H1 (cell line): Measurements from ENCODE around the gene NABP2. TPM values are rescaled to one million over a fixed set of nuclear protein-coding genes. Genes with fewer than 3 reads are reported as not detected.

ENCODE experiments used
- CTCF ChIA-PET: fragments of 300-600 bp; sonication (Branson Sonifier 250); formaldehyde crosslinking; loops from one replicate; lab custom pipeline; 2021; ENCODE audit not compliant: partially characterized antibody; lab: Charles Lee
- POLR2A ChIA-PET: fragments of 300-600 bp; sonication (Branson Sonifier 250); formaldehyde crosslinking; loops from one replicate; lab custom pipeline; 2021; ENCODE audit warnings: inconsistent platforms; ENCODE audit not compliant: partially characterized antibody; lab: Charles Lee
- DNase-seq, 2 experiments: peaks; one replicate each; pipeline versions ENCODE4 v3.0.0 to v3.0.0-alpha.2; 2010 to 2022; ENCODE audit warnings: low spot score in 2 of 2, low read depth in 1 of 2, mixed read lengths in 1 of 2
- FAIRE-seq: peaks from 2 replicates; lab custom pipeline; 2011; peaks lifted over from hg19 to GRCh38; lab: Jason Lieb, UNC
- H2AFZ ChIP-seq: 2 replicates; pipeline ENCODE4 v1.8.1; 2012; ENCODE audit warnings: low read length, inconsistent platforms
- H2AK5ac ChIP-seq: 2 replicates; pipeline ENCODE4 v1.6.1; 2013; ENCODE audit warnings: low read depth, low read length
- H2BK120ac ChIP-seq: replicated peaks from 2 replicates; pipeline ENCODE3; 2013; ENCODE audit warnings: low read depth, low read length, inconsistent platforms
- H2BK12ac ChIP-seq: 2 replicates; pipeline ENCODE4 v1.6.1; 2013; ENCODE audit warnings: low read depth, low read length
- H2BK15ac ChIP-seq: 2 replicates; pipeline ENCODE4 v1.6.1; 2013; ENCODE audit warnings: low read length
- H2BK20ac ChIP-seq: 2 replicates; pipeline ENCODE4 v1.6.1; 2013; ENCODE audit warnings: low read length
- H2BK5ac ChIP-seq: 2 replicates; pipeline ENCODE4 v1.6.1; 2013; ENCODE audit warnings: low read depth, low read length
- H3K14ac ChIP-seq: 2 replicates; pipeline ENCODE4 v1.6.1; 2013; ENCODE audit warnings: inconsistent platforms; ENCODE audit not compliant: insufficient read length
- H3K18ac ChIP-seq: 2 replicates; pipeline ENCODE4 v1.6.1; 2013; ENCODE audit warnings: low read length; ENCODE audit errors: extremely low read depth
- H3K23ac ChIP-seq: 2 replicates; pipeline ENCODE4 v1.6.1; 2013; ENCODE audit warnings: inconsistent platforms; ENCODE audit not compliant: insufficient read length
- H3K23me2 ChIP-seq: 2 replicates; pipeline ENCODE4 v1.6.1; 2013; ENCODE audit warnings: low read depth, low read length
- H3K27ac ChIP-seq: 2 replicates; pipeline ENCODE4 v1.6.1; 2011; ENCODE audit warnings: low read depth, low read length, inconsistent platforms
- H3K27me3 ChIP-seq, 4 experiments: replicated peaks in 1 of 4; 1 replicate in 1 of 4; 2 replicates in 3 of 4; pipeline versions ENCODE4 v1.6.1 to v1.8.1; 2011 to 2013; ENCODE audit warnings: low read length in 3 of 4, mild to moderate bottlenecking in 3 of 4, inconsistent platforms in 2 of 4, mixed read lengths in 2 of 4, moderate library complexity in 1 of 4; ENCODE audit not compliant: control insufficient read depth in 3 of 4, insufficient read depth in 3 of 4; ENCODE audit errors: extremely low read depth in 1 of 4
- H3K36me3 ChIP-seq, 4 experiments: 2 replicates each; pipeline versions ENCODE4 v1.6.1 to v1.8.1; 2011 to 2013; ENCODE audit warnings: mild to moderate bottlenecking in 4 of 4, low read length in 3 of 4, moderate library complexity in 2 of 4, control low read depth in 1 of 4, inconsistent platforms in 1 of 4; ENCODE audit not compliant: insufficient read depth in 4 of 4, control insufficient read depth in 2 of 4
- H3K4ac ChIP-seq: replicated peaks from 2 replicates; pipeline ENCODE3; 2013; ENCODE audit warnings: low read length, low read depth, mixed read lengths, inconsistent platforms; ENCODE audit not compliant: insufficient read length
- H3K4me1 ChIP-seq, 4 experiments: replicated peaks in 1 of 4; 1 replicate in 1 of 4; 2 replicates in 3 of 4; pipeline versions ENCODE4 v1.6.1 to v1.8.1; 2011 to 2013; ENCODE audit warnings: low read length in 3 of 4, inconsistent platforms in 2 of 4, mixed read lengths in 1 of 4; ENCODE audit not compliant: insufficient read depth in 4 of 4, control insufficient read depth in 3 of 4
- H3K4me2 ChIP-seq, 2 experiments: 2 replicates each; pipeline versions ENCODE4 v1.6.1 to v1.8.1; 2011 to 2013; ENCODE audit warnings: low read depth in 2 of 2, low read length in 2 of 2, control low read depth in 1 of 2, inconsistent platforms in 1 of 2, mild to moderate bottlenecking in 1 of 2; ENCODE audit not compliant: insufficient read depth in 1 of 2
- H3K4me3 ChIP-seq, 4 experiments: fragments of 200-600, 300-600 bp in 1 of 4; sonication (generic), shearing (Covaris generic), sonication (Bioruptor Twin) in 1 of 4; 2 replicates each; pipeline versions ENCODE4 v1.5.1 to v1.8.1; 2011 to 2016; ENCODE audit warnings: low read length in 4 of 4, low read depth in 3 of 4, control low read depth in 2 of 4, inconsistent platforms in 2 of 4, mild to moderate bottlenecking in 2 of 4, mixed read lengths in 1 of 4, moderate library complexity in 1 of 4; ENCODE audit not compliant: insufficient read depth in 2 of 4; ENCODE audit errors: extremely low read depth in 1 of 4
- H3K56ac ChIP-seq: replicated peaks from 2 replicates; pipeline ENCODE3; 2013; ENCODE audit warnings: low read depth, mild to moderate bottlenecking, mixed read lengths, low read length, inconsistent platforms; ENCODE audit not compliant: insufficient read length
- H3K79me1 ChIP-seq: 2 replicates; pipeline ENCODE4 v1.6.1; 2013; ENCODE audit warnings: low read depth, low read length, control low read depth
- H3K79me2 ChIP-seq, 2 experiments: 2 replicates each; pipeline versions ENCODE4 v1.6.1 to v1.8.1; 2012 to 2013; ENCODE audit warnings: low read length in 2 of 2, mild to moderate bottlenecking in 2 of 2, inconsistent platforms in 1 of 2; ENCODE audit not compliant: insufficient read depth in 2 of 2, control insufficient read depth in 1 of 2
- H3K9ac ChIP-seq, 4 experiments: replicated peaks in 1 of 4; 1 replicate in 1 of 4; 2 replicates in 3 of 4; pipeline versions ENCODE4 v1.6.1 to v1.8.1; 2011 to 2013; ENCODE audit warnings: low read depth in 3 of 4, low read length in 3 of 4, control low read depth in 2 of 4, mild to moderate bottlenecking in 2 of 4, moderate library complexity in 2 of 4, inconsistent platforms in 1 of 4; ENCODE audit errors: extremely low read depth in 1 of 4
- H3K9me3 ChIP-seq, 2 experiments: 2 replicates each; pipeline versions ENCODE4 v1.6.1 to v1.8.1; 2012 to 2013; ENCODE audit warnings: mild to moderate bottlenecking in 2 of 2, moderate library complexity in 2 of 2, control low read depth in 1 of 2, inconsistent platforms in 1 of 2, low read depth in 1 of 2, low read length in 1 of 2, mixed read lengths in 1 of 2; ENCODE audit not compliant: insufficient read depth in 2 of 2
- H4K20me1 ChIP-seq, 2 experiments: replicated peaks in 1 of 2; 2 replicates each; pipeline versions ENCODE3 to v1.8.1; 2011 to 2013; ENCODE audit warnings: inconsistent platforms in 2 of 2, low read length in 2 of 2, mild to moderate bottlenecking in 1 of 2; ENCODE audit not compliant: insufficient read depth in 2 of 2, control insufficient read depth in 1 of 2
- H4K5ac ChIP-seq: 2 replicates; pipeline ENCODE4 v1.6.1; 2013; ENCODE audit warnings: low read length, low read depth, mixed read lengths, inconsistent platforms; ENCODE audit not compliant: insufficient read length
- H4K8ac ChIP-seq: 2 replicates; pipeline ENCODE4 v1.8.0; 2013; ENCODE audit warnings: mild to moderate bottlenecking, moderate library complexity, low read length, inconsistent platforms; ENCODE audit not compliant: insufficient read depth; ENCODE audit errors: extremely low read depth
- H4K91ac ChIP-seq: replicated peaks from 2 replicates; pipeline ENCODE3; 2013; ENCODE audit warnings: low read length, mixed read lengths, inconsistent platforms; ENCODE audit not compliant: insufficient read length
- CHD2 ChIP-seq: IDR thresholded peaks from 2 replicates; pipeline ENCODE4 v1.6.1; 2012; ENCODE audit warnings: low read length, improper control_type of control experiment
- KDM1A ChIP-seq: fragments of 200-600, 300-600 bp; sonication (generic); IDR thresholded peaks from 2 replicates; pipeline ENCODE4 v1.7.1; 2016; ENCODE audit warnings: mild to moderate bottlenecking, low read length, borderline replicate concordance
- POLR2A ChIP-seq, 2 experiments: IDR thresholded peaks; 1 replicate in 1 of 2; 2 replicates in 1 of 2; pipeline ENCODE4 v1.6.1; 2011; ENCODE audit warnings: low read depth in 2 of 2, low read length in 2 of 2, mild to moderate bottlenecking in 2 of 2; ENCODE audit errors: control extremely low read depth in 1 of 2
- RAD21 ChIP-seq, 2 experiments: IDR thresholded peaks in 1 of 2; conservative IDR thresholded peaks in 1 of 2; 2 replicates each; pipeline ENCODE4 v1.6.1; 2011; ENCODE audit warnings: low read depth in 2 of 2, low read length in 2 of 2, improper control_type of control experiment in 1 of 2, inconsistent platforms in 1 of 2, mild to moderate bottlenecking in 1 of 2, moderate library complexity in 1 of 2
- WGBS, 2 experiments: shearing (Covaris generic) in 1 of 2; methylation state at CpG; one replicate each; pipeline versions ENCODE4 v1.1.6 to v1.1.7; 2013 to 2015; ENCODE audit warnings: low lambda C conversion rate in 2 of 2, mixed read lengths in 2 of 2, inconsistent platforms in 1 of 2, low coverage in 1 of 2, missing lambda C conversion rate in 1 of 2; ENCODE audit not compliant: insufficient replicate concordance in 2 of 2, insufficient coverage in 1 of 2, insufficient read length in 1 of 2; ENCODE audit errors: extremely low coverage in 1 of 2, missing lambda C conversion rate in 1 of 2; 5-methylcytosine and 5-hydroxymethylcytosine counted together
- polyA plus RNA-seq, 7 experiments: library from polyadenylated mRNA; depleted of rRNA in 3 of 7; stranded (reverse) in 5 of 7; unstranded in 2 of 7; fragments of >200 nt in 5 of 7; fragments of 200-250 nt in 2 of 7; gene quantifications; 1 replicate in 5 of 7; 2 replicates in 1 of 7; 4 replicates in 1 of 7; pipeline versions ENCODE4 v1.2.1 to v1.2.3, GENCODE V29; 2011 to 2013; ENCODE audit warnings: missing spikeins in 2 of 7, mixed read lengths in 2 of 7
- total RNA-seq: library from RNA; stranded (reverse); fragmentation: NEBNext Ultra II Directional; extraction: Animal tissue kit (Norgen Biotek cat#: 25700); gene quantifications from 2 replicates; pipeline ENCODE4 v1.2.1, GENCODE V29; 2021

NABP2 gene
- total and polyA plus RNA-seq, 2 of the 8 experiments (the other 6 are each of a cell fraction or from before 2014, with no cell fraction given): 58.1 to 67.5 TPM

- peak overlapping the region; percentile 9 for H2BK120ac ChIP-seq
- peak overlapping the region in 3 of 4 experiments; percentile 10 to 47 (median 14); a peak in 5 of 8 replicates for H3K4me3 ChIP-seq
- H2AFZ ChIP-seq: peak overlapping the region; percentile 64; the same call in 1 of the 2 replicates
- FAIRE-seq (no peak), DNase-seq (no peak)
- no peak overlapping the region for H2BK20ac ChIP-seq
- H3K14ac ChIP-seq: no peak overlapping the region
- H3K79me2 ChIP-seq: peaks cover 0 to 17% of the 10 kb centered on the region in 2 experiments; a peak in 2 of 4 replicates
- no peaks in the 10 kb centered on the region for H3K9me3 ChIP-seq
- H2BK15ac ChIP-seq: no peak overlapping the region
- peak overlapping the region; percentile 54; the same call in 1 of the 2 replicates for H3K18ac ChIP-seq
- no peak overlapping the region for H4K91ac ChIP-seq
- POLR2A ChIA-PET: interaction anchor here (1.0 to 9.8 kb wide), 8 partner anchors 10 to 96 kb away, joined by 3 to 203 read pairs (median 31); partner anchors contain the start of genes ANKRD52, CNPY2, ESYT1 and SMARCC2
- H3K36me3 ChIP-seq: peaks cover 0 to 4% (median 1%) of the 10 kb centered on the region in 4 experiments; a peak in 1 of 8 replicates
- 49% methylated on average over 15 of the region's 15 CpGs; no CpG with 5 or more reads in 1 of the 2 experiments for WGBS, 2 experiments
- no peak overlapping the region for H3K9ac ChIP-seq
- H2BK5ac ChIP-seq: peak overlapping the region; percentile 55; the same call in 1 of the 2 replicates
- H4K5ac ChIP-seq: peak overlapping the region; percentile 53
- H2BK12ac ChIP-seq: no peak overlapping the region; the same call in 1 of the 2 replicates
- no peak overlapping the region for H4K8ac ChIP-seq
- H3K4ac ChIP-seq: peak overlapping the region; percentile 63
- peaks cover 22% of the 10 kb centered on the region for H3K23me2 ChIP-seq
- H3K56ac ChIP-seq: no peak overlapping the region
- 0 out of 2 replicates have a peak overlapping the region, but pooled peaks have one; percentile 0 for H2AK5ac ChIP-seq
- no peaks in the 10 kb centered on the region for H3K27me3 ChIP-seq
- CTCF ChIA-PET: interaction anchor here (0.8 to 4.2 kb wide), 11 partner anchors 10 to 105 kb away, joined by 3 to 89 read pairs (median 22); partner anchors contain the start of genes ANKRD52, SMARCC2 and ZC3H10
- peaks cover 3 to 13% (median 6%) of the 10 kb centered on the region in 4 experiments; a peak in 6 of 7 replicates for H3K4me1 ChIP-seq
- peaks cover 6% of the 10 kb centered on the region for H3K79me1 ChIP-seq
- H3K4me2 ChIP-seq: peak overlapping the region; percentile 63 to 100
- H3K23ac ChIP-seq: no peak overlapping the region
- H4K20me1 ChIP-seq: peaks cover 0 to 2% of the 10 kb centered on the region in 2 experiments
- peak overlapping the region; percentile 59; the same call in 1 of the 2 replicates for H3K27ac ChIP-seq
- TF ChIP-seq CHD2: no peak
- no peak for TF ChIP-seq RAD21 (IDR thresholded peaks at IDR 0.05 in 1 of 2, conservative IDR thresholded peaks at IDR 0.05 in 1 of 2; ENCODE audit: low read depth in 2 of 2, low read length in 2 of 2)
- no peak for TF ChIP-seq KDM1A
- TF ChIP-seq POLR2A (IDR thresholded peaks at IDR 0.05; ENCODE audit: control extremely low read depth in 1 of 2, low read depth in 2 of 2, low read length in 2 of 2): no peak; a peak in 1 of 3 replicates
These were observed 506 bp upstream of the NABP2 start for GRCh38 chr12:56223571-56224101.
